HCT116 (cell line): ENCODE measurements around the gene HAP1. TPM values are rescaled to one million over a fixed set of nuclear protein-coding genes. Genes with fewer than 3 reads are reported as not detected.

ENCODE experiments used
- ATAC-seq: fragments of 200-7000 bp; cut with Tn5 transposase; 2 replicates; pipeline ENCODE4 v1.9.1; 2020; ENCODE audit warnings: mild to moderate bottlenecking, moderate library complexity
- BruUV-seq: library from RNA; stranded (reverse); fragments of 400-500 nt; replicated peaks from 2 replicates; lab custom pipeline; 2021; lab: Mats Ljungman, UMichigan
- CTCF ChIA-PET: fragments of 300-600 bp; sonication (Branson Sonifier 250); formaldehyde crosslinking; loops from one replicate; lab custom pipeline; 2021; ENCODE audit warnings: antibody characterized with exemption; lab: Charles Lee
- POLR2A ChIA-PET: fragments of 300-600, 350-600 bp; sonication (Branson Sonifier 250); formaldehyde crosslinking; loops from one replicate; lab custom pipeline; 2021; ENCODE audit warnings: antibody characterized with exemption; lab: Charles Lee
- RAD21 ChIA-PET, 2 experiments: fragments of 300-600 bp; sonication (Branson Sonifier 250); formaldehyde crosslinking; loops; one replicate each; lab custom pipeline; 2023; ENCODE audit warnings: low total read pairs in 2 of 2; ENCODE audit not compliant: uncharacterized antibody in 2 of 2, unreplicated experiment in 2 of 2, low non-redundant PET in 1 of 2; lab: Charles Lee
- DNase-seq: peaks from one replicate; pipeline ENCODE4 v3.0.0-alpha.2; 2010; ENCODE audit warnings: low read depth, low spot score
- H2AFZ ChIP-seq: fragments of 200-600 bp; shearing (Covaris generic), sonication (generic); 2 replicates; pipeline ENCODE4 v1.6.1; 2017; ENCODE audit warnings: low read depth, mixed run types, mixed read lengths, antibody characterized with exemption, low read length; ENCODE audit not compliant: poor library complexity, severe bottlenecking
- H3K27ac ChIP-seq: 2 replicates; pipeline ENCODE4 v1.5.1; 2012; ENCODE audit warnings: low read depth, low read length
- H3K27me3 ChIP-seq: fragments of 200-600 bp; sonication (generic); 2 replicates; pipeline ENCODE4 v1.6.1; 2016; ENCODE audit warnings: mixed run types, low read length, mixed read lengths; ENCODE audit not compliant: insufficient read depth
- H3K36me3 ChIP-seq, 2 experiments: fragments of 200-500 bp in 1 of 2; fragments of 200-600 bp in 1 of 2; sonication (Bioruptor generic) in 1 of 2; sonication (generic) in 1 of 2; 2 replicates each; pipeline versions ENCODE4 v1.5.1 to v1.6.1; 2014 to 2016; ENCODE audit warnings: low read length in 2 of 2, inconsistent platforms in 1 of 2, mixed read lengths in 1 of 2, mixed run types in 1 of 2; ENCODE audit not compliant: insufficient read depth in 2 of 2, control insufficient read depth in 1 of 2
- H3K4me1 ChIP-seq, 2 experiments: fragments of 200-600 bp in 1 of 2; sonication (generic) in 1 of 2; 2 replicates each; pipeline versions ENCODE4 v1.5.1 to v1.6.1; 2012 to 2017; ENCODE audit warnings: low read length in 2 of 2, inconsistent platforms in 1 of 2, mild to moderate bottlenecking in 1 of 2, mixed read lengths in 1 of 2, mixed run types in 1 of 2, moderate library complexity in 1 of 2; ENCODE audit not compliant: insufficient read depth in 2 of 2, control insufficient read depth in 1 of 2
- H3K4me2 ChIP-seq: fragments of 200-600 bp; sonication (generic); 2 replicates; pipeline ENCODE4 v1.6.1; 2017; ENCODE audit warnings: mixed run types, low read length, mixed read lengths
- H3K4me3 ChIP-seq, 2 experiments: fragments of 200-600 bp in 1 of 2; sonication (generic) in 1 of 2; replicated peaks in 1 of 2; 2 replicates each; pipeline ENCODE4 v1.5.1; 2011 to 2016; ENCODE audit warnings: low read length in 2 of 2, control low read depth in 1 of 2, low read depth in 1 of 2, mild to moderate bottlenecking in 1 of 2, mixed read lengths in 1 of 2, mixed run types in 1 of 2
- H3K79me2 ChIP-seq: fragments of 200-600 bp; sonication (generic); 2 replicates; pipeline ENCODE4 v1.6.1; 2017; ENCODE audit warnings: mild to moderate bottlenecking, mixed run types, low read length, moderate library complexity, mixed read lengths; ENCODE audit not compliant: insufficient read depth
- H3K9ac ChIP-seq: fragments of 200-600 bp; sonication (generic); 2 replicates; pipeline ENCODE4 v1.6.1; 2016; ENCODE audit warnings: low read length, mixed read lengths
- H3K9me2 ChIP-seq: fragments of 200-600 bp; sonication (generic), shearing (Covaris generic); 2 replicates; pipeline ENCODE4 v1.6.1; 2017; ENCODE audit warnings: mixed run types, mild to moderate bottlenecking, moderate library complexity; ENCODE audit not compliant: insufficient read depth
- H3K9me3 ChIP-seq, 2 experiments: fragments of 200-500 bp in 1 of 2; fragments of 200-600 bp in 1 of 2; sonication (Bioruptor generic) in 1 of 2; sonication (generic) in 1 of 2; 2 replicates each; pipeline ENCODE4 v1.6.1; 2014 to 2017; ENCODE audit warnings: low read length in 2 of 2, mixed read lengths in 2 of 2, inconsistent platforms in 1 of 2, low read depth in 1 of 2, mild to moderate bottlenecking in 1 of 2, mixed run types in 1 of 2, moderate library complexity in 1 of 2; ENCODE audit not compliant: control insufficient read depth in 1 of 2, insufficient read depth in 1 of 2
- H4K20me1 ChIP-seq: fragments of 200-600 bp; sonication (generic), shearing (Covaris generic); 2 replicates; pipeline ENCODE4 v1.6.1; 2017; ENCODE audit warnings: mixed run types, mild to moderate bottlenecking, moderate library complexity; ENCODE audit not compliant: insufficient read depth
- CBX3 ChIP-seq: IDR thresholded peaks from 2 replicates; pipeline ENCODE4 v1.6.1; 2012; ENCODE audit warnings: low read depth
- EZH2 ChIP-seq: fragments of 200-600 bp; sonication (generic); IDR thresholded peaks from 2 replicates; pipeline ENCODE4 v1.6.1; 2017; ENCODE audit warnings: antibody characterized with exemption, mixed run types
- FOSL1 ChIP-seq: IDR thresholded peaks from 2 replicates; pipeline ENCODE4 v1.6.1; 2012; ENCODE audit warnings: low read depth
- POLR2A ChIP-seq: IDR thresholded peaks from 2 replicates; pipeline ENCODE4 v1.7.0; 2011; ENCODE audit warnings: borderline replicate concordance; ENCODE audit not compliant: insufficient read depth, insufficient read length; ENCODE audit errors: extremely low read depth
- POLR2AphosphoS5 ChIP-seq: IDR thresholded peaks from 2 replicates; pipeline ENCODE4 v1.6.1; 2011; ENCODE audit warnings: mild to moderate bottlenecking, low read depth, low read length, moderate library complexity
- SIN3A ChIP-seq: IDR thresholded peaks from 2 replicates; pipeline ENCODE4 v1.6.1; 2012; ENCODE audit warnings: low read depth
- SP1 ChIP-seq: IDR thresholded peaks from 2 replicates; pipeline ENCODE4 v1.6.1; 2012; ENCODE audit warnings: low read depth
- SRF ChIP-seq: IDR thresholded peaks from 2 replicates; pipeline ENCODE4 v1.6.1; 2012; ENCODE audit warnings: low read depth
- YY1 ChIP-seq: IDR thresholded peaks from 2 replicates; pipeline ENCODE4 v1.6.1; 2011; ENCODE audit warnings: low read length, low read depth, moderate library complexity, mild to moderate bottlenecking; ENCODE audit not compliant: insufficient replicate concordance; ENCODE audit errors: extremely low read depth
- intact Hi-C: fragments of 100-400 bp; cut with micrococcal nuclease; formaldehyde crosslinking; loops from 2 replicates; pipeline ENCODE4 v1.10.0; 2022
- total RNA-seq: library from RNA; stranded (reverse); gene quantifications from one replicate; pipeline ENCODE4 v1.2.1, GENCODE V29; 2021; ENCODE audit not compliant: unreplicated experiment

The HAP1 gene
- total RNA-seq, 1 experiment from 2014 or later, result 3.4 TPM

GRCh38 chr17:41731836-41732235 lies 2.6 kb downstream of the HAP1 start:
- no peak overlapping the region for H3K4me2 ChIP-seq
- BruUV-seq, result no TSS peak
- H2AFZ ChIP-seq, result no peak overlapping the region
- ChIA-PET RAD21 (no interaction called here), POLR2A (interaction anchor here (0.9 to 2.4 kb wide), 3 partner anchors 39 to 44 kb away, joined by 4 to 7 read pairs (median 4); no protein-coding TSS in a partner anchor), CTCF (no interaction called here)
- H3K27me3 ChIP-seq, result no peaks in the 10 kb centered on the region
- H3K27ac ChIP-seq, result no peak overlapping the region
- ATAC-seq (no peak), DNase-seq (no peak)
- peaks cover 0 to 17% of the 10 kb centered on the region in 2 experiments; a peak in 2 of 4 replicates for H3K4me1 ChIP-seq
- no peak for TF ChIP-seq EZH2
- TF ChIP-seq SIN3A, result no peak
- no peaks in the 10 kb centered on the region for H3K9me2 ChIP-seq
- intact Hi-C loops, result no loop called here
- H4K20me1 ChIP-seq, result no peaks in the 10 kb centered on the region
- no peak overlapping the region for H3K4me3 ChIP-seq
- H3K79me2 ChIP-seq, result no peaks in the 10 kb centered on the region
- H3K9me3 ChIP-seq, result no peaks in the 10 kb centered on the region
- no peak overlapping the region for H3K9ac ChIP-seq
- H3K36me3 ChIP-seq, result no peaks in the 10 kb centered on the region

- DNase-seq (no peak), ATAC-seq (no peak)
- intact Hi-C loops, result no loop called here
- TF ChIP-seq SRF (no peak), FOSL1 (no peak), CBX3 (no peak), YY1 (no peak), POLR2A (no peak), POLR2AphosphoS5 (no peak), SP1 (no peak)
- Histone ChIP-seq H3K4me2 (no peak overlapping the region), H3K9ac (no peak overlapping the region), H3K79me2 (no peaks in the 10 kb centered on the region), H3K4me1 (peaks cover 0 to 17% of the 10 kb centered on the region in 2 experiments; a peak in 2 of 4 replicates), H4K20me1 (no peaks in the 10 kb centered on the region), H3K27me3 (no peaks in the 10 kb centered on the region), H3K9me2 (no peaks in the 10 kb centered on the region), H3K36me3 (no peaks in the 10 kb centered on the region), H2AFZ (no peak overlapping the region), H3K27ac (no peak overlapping the region), H3K4me3 (no peak overlapping the region), H3K9me3 (no peaks in the 10 kb centered on the region)
- ChIA-PET CTCF (interaction anchor here (1.1 kb wide), 1 partner anchor 10 kb away, joined by 3 read pairs; no protein-coding TSS in a partner anchor), POLR2A (interaction anchor here (0.8 to 2.4 kb wide), 2 partner anchors 35 to 41 kb away, joined by 3 to 7 read pairs; no protein-coding TSS in a partner anchor), RAD21 (no interaction called here)
- no TSS peak for BruUV-seq
Observed at GRCh38 chr17:41730479-41730878, 4.0 kb downstream of the HAP1 start.
